Heart left ventricle (tissue), 13 donors: ENCODE measurements around the gene PSRC1.

ENCODE experiments used
- POLR2A ChIP-seq, 2 donors: fragments of 450-650 bp; IDR thresholded peaks; one replicate each; pipeline ENCODE4 v1.6.1; 2017; ENCODE audit warnings: antibody characterized with exemption in 2 of 2, mild to moderate bottlenecking in 2 of 2, moderate library complexity in 2 of 2
- TF ChIP-seq, protein P1 (sequence below), 12 donors: fragments of 200-600 bp; sonication (generic) in 4 of 12; IDR thresholded peaks; one replicate each; pipeline versions ENCODE4 v1.5.0 to v1.8.0; 2018 to 2022; ENCODE audit warnings: antibody characterized with exemption in 12 of 12, mild to moderate bottlenecking in 5 of 12
- donor health status: ischemic (EF 13 %, LVEDD 7.1; RV severe dilation, severe dysfunction).
- donor health status: DM: no; HTN: yes; CAD: no.
- donor health status: DM: no; HTN: no; CAD: no.
- donor health status: ischemic (EF 25% LVEDD 6.9; RV normal size, moderate dysfunction).
- donor health status: ischemic (EF 25% LVEDD 5.7; RV mildly dilated, moderate dysfunction).
- donor health status: ischemic (EF 35%, LVEDD 5.7; RV mildly dilated, moderate dysfunction).
- donor health status: nonischemic (EF 11% LVEDD 7.7; RV severe dilation, severe dysfunction).
- donor health status: DM: yes; HTN: yes; CAD: no.
- donor health status: PGD.
- donor health status: ischemic (EF 29% LVEDD 5.4; RV normal size, mild dysfunction).
- donor health status: nonischemic (EF 23%, LVEDD 6.1; RV moderate dilation, normal function).

DNA sequence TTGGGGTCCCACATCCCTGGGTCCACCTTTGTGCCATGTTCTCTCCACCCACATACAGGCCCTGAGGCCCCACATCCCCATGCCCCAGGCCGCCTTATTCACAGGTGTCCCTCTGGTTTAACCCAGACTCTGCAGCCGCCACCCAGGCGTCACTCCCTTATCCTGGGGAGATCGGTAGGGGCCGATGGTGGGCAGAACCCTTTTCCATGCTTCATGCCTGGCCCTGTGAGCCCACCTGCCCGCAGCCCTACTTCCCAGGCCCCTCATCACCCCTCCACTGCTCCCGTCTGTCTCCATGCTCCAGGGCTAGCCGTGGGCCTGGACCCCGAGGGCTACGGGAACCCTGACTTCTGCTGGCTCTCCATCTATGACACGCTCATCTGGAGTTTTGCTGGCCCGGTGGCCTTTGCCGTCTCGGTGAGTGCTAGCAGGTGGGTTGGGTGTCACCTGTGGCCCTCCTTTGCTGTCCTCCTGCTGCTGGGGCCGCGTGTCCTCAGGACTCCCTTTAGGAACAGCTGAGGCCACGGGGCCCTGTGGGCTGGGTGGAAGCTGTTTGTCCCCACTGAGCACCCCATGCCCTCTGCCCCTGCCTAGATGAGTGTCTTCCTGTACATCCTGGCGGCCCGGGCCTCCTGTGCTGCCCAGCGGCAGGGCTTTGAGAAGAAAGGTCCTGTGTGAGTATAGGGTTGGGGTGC, 12.2 kb downstream of the PSRC1 start:
- TF ChIP-seq, protein P1, sequence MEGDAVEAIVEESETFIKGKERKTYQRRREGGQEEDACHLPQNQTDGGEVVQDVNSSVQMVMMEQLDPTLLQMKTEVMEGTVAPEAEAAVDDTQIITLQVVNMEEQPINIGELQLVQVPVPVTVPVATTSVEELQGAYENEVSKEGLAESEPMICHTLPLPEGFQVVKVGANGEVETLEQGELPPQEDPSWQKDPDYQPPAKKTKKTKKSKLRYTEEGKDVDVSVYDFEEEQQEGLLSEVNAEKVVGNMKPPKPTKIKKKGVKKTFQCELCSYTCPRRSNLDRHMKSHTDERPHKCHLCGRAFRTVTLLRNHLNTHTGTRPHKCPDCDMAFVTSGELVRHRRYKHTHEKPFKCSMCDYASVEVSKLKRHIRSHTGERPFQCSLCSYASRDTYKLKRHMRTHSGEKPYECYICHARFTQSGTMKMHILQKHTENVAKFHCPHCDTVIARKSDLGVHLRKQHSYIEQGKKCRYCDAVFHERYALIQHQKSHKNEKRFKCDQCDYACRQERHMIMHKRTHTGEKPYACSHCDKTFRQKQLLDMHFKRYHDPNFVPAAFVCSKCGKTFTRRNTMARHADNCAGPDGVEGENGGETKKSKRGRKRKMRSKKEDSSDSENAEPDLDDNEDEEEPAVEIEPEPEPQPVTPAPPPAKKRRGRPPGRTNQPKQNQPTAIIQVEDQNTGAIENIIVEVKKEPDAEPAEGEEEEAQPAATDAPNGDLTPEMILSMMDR (IDR thresholded peaks at IDR 0.05) = no peak
- TF ChIP-seq POLR2A (IDR thresholded peaks at IDR 0.05) = no peak
